Suprapubic skin (tissue), 4 donors: Measurements from ENCODE around the gene CYP2B6. TPM values are rescaled to one million over a fixed set of nuclear protein-coding genes. Genes with fewer than 3 reads are reported as not detected.

Experiments
- DNase-seq, 2 donors: peaks; one replicate each; pipeline ENCODE4 v3.0.0-alpha.2; 2019; ENCODE audit warnings: low spot score in 2 of 2
- H3K27ac ChIP-seq: fragments of 200-600 bp; sonication (generic); one replicate; pipeline ENCODE4 v1.5.1; 2019
- H3K27me3 ChIP-seq: fragments of 200-600 bp; sonication (generic); one replicate; pipeline ENCODE4 v1.5.1; 2019
- H3K36me3 ChIP-seq: fragments of 200-600 bp; sonication (generic); one replicate; pipeline ENCODE4 v1.5.1; 2019
- H3K4me1 ChIP-seq: fragments of 200-600 bp; sonication (generic); one replicate; pipeline ENCODE4 v1.5.1; 2019
- H3K4me3 ChIP-seq: fragments of 200-600 bp; sonication (generic); one replicate; pipeline ENCODE4 v1.5.1; 2019; ENCODE audit warnings: mild to moderate bottlenecking
- H3K9me3 ChIP-seq: fragments of 200-600 bp; sonication (generic); one replicate; pipeline ENCODE4 v1.5.1; 2019
- EP300 ChIP-seq: sonication (generic); formaldehyde crosslinking; IDR thresholded peaks from one replicate; pipeline ENCODE4 v1.6.1; 2017; ENCODE audit warnings: antibody characterized with exemption
- POLR2A ChIP-seq, 2 donors: fragments of 450-650 bp; IDR thresholded peaks; one replicate each; pipeline ENCODE4 v1.6.1; 2017; ENCODE audit warnings: antibody characterized with exemption in 2 of 2, mild to moderate bottlenecking in 2 of 2, moderate library complexity in 2 of 2
- POLR2AphosphoS5 ChIP-seq, 3 donors: sonication (generic); formaldehyde crosslinking; IDR thresholded peaks; one replicate each; pipeline ENCODE4 v1.6.1; 2017; ENCODE audit warnings: antibody characterized with exemption in 3 of 3
- WGBS: methylation state at CpG from one replicate; pipeline ENCODE4 v1.1.5; 2018; 5-methylcytosine and 5-hydroxymethylcytosine counted together
- total RNA-seq, 4 donors: library from RNA; depleted of rRNA; stranded (reverse); fragments of >200 nt; gene quantifications; one replicate each; pipeline ENCODE4 v1.1.0, GENCODE V29; 2016
- TF ChIP-seq, protein P1 (sequence below), 2 donors: fragments of 200-600 bp in 1 of 2; fragments of 450-650 bp in 1 of 2; sonication (generic) in 1 of 2; IDR thresholded peaks; one replicate each; pipeline ENCODE4 v1.5.1; 2016 to 2019; ENCODE audit warnings: antibody characterized with exemption in 2 of 2, mild to moderate bottlenecking in 1 of 2, moderate library complexity in 1 of 2

Gene CYP2B6
- total RNA-seq, 4 donors from 2014 or later, result 0.13 to 4.2 (median 1.0) TPM; not detected in 1

DNA sequence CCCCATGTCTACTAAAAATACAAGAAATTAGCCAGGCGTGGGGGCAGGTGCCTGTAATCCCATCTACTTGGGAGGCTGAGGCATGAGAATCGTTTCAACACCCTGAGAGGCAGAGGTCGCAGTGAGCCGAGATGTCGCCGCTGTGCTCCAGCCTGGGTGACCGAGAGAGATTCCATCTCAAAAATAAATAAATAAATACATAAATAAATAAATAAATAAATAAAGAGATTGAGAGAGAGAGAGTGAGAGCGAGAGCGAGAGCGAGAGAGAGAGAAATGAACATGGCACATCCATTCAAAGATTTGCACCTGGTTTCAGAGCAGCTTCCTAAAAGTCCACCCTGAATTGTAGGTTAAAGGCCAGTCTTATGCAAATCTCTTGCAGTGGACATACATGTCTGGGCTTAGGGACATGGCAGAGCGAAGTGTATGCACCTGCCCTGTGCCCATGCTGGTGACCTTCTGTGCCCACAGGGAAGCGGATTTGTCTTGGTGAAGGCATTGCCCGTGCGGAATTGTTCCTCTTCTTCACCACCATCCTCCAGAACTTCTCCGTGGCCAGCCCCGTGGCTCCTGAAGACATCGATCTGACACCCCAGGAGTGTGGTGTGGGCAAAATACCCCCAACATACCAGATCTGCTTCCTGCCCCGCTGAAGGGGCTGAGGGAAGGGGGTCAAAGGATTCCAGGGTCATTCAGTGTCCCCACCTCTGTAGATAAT is 42.3 kb upstream of the CYP2B6 start:
- 85% methylated on average over 18 of the region's 18 CpGs for WGBS
- Histone ChIP-seq H3K36me3 (no peaks in the 10 kb centered on the region), H3K4me1 (no peaks in the 10 kb centered on the region), H3K27ac (no peak overlapping the region), H3K4me3 (no peak overlapping the region), H3K27me3 (no peaks in the 10 kb centered on the region), H3K9me3 (no peaks in the 10 kb centered on the region)
- DNase-seq, result no peak
- TF ChIP-seq, protein P1, sequence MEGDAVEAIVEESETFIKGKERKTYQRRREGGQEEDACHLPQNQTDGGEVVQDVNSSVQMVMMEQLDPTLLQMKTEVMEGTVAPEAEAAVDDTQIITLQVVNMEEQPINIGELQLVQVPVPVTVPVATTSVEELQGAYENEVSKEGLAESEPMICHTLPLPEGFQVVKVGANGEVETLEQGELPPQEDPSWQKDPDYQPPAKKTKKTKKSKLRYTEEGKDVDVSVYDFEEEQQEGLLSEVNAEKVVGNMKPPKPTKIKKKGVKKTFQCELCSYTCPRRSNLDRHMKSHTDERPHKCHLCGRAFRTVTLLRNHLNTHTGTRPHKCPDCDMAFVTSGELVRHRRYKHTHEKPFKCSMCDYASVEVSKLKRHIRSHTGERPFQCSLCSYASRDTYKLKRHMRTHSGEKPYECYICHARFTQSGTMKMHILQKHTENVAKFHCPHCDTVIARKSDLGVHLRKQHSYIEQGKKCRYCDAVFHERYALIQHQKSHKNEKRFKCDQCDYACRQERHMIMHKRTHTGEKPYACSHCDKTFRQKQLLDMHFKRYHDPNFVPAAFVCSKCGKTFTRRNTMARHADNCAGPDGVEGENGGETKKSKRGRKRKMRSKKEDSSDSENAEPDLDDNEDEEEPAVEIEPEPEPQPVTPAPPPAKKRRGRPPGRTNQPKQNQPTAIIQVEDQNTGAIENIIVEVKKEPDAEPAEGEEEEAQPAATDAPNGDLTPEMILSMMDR (IDR thresholded peaks at IDR 0.05), result no peak
- TF ChIP-seq POLR2AphosphoS5 (IDR thresholded peaks at IDR 0.05), result no peak

DNA sequence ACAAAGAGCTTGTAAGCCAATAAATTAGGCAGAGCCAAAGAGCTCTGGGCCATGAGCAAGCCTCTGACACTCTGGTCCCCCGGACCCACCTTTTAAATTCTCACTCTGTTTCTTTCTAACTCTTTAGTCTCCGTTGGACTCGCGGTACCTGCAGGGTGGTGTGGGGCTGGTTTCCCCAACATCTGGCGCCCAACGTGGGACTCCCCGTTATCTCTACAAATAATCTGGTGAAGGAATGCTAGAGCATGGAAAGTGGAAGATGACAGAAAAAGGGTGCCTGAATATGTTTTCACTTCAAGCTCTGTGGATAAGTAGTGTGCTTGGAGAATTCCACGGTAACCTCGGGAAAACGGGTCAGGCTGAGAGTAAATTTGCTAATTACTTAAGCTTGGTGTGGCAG is 36.5 kb upstream of the CYP2B6 start:
- Histone ChIP-seq H3K9me3 (peaks cover 11% of the 10 kb centered on the region), H3K4me3 (no peak overlapping the region), H3K4me1 (no peaks in the 10 kb centered on the region), H3K27ac (no peak overlapping the region), H3K36me3 (no peaks in the 10 kb centered on the region), H3K27me3 (peaks cover 4% of the 10 kb centered on the region)
- DNase-seq, result no peak
- TF ChIP-seq, protein P1 (IDR thresholded peaks at IDR 0.05), result no peak
- TF ChIP-seq POLR2AphosphoS5 (IDR thresholded peaks at IDR 0.05) (no peak), EP300 (no peak), POLR2A (IDR thresholded peaks at IDR 0.05) (no peak)
- 88% methylated on average over 10 of the region's 10 CpGs for WGBS

GRCh38 chr19:40959338-40959737 is 31.7 kb upstream of the CYP2B6 start:
- peaks cover 13% of the 10 kb centered on the region for H3K27me3 ChIP-seq
- 81% methylated on average over 1 of the region's 1 CpG for WGBS
- TF ChIP-seq, protein P1 (IDR thresholded peaks at IDR 0.05), result no peak
- TF ChIP-seq POLR2AphosphoS5 (IDR thresholded peaks at IDR 0.05) (no peak), EP300 (no peak), POLR2A (IDR thresholded peaks at IDR 0.05) (no peak)

GRCh38 chr19:40960062-40960685 is 30.9 kb upstream of the CYP2B6 start:
- TF ChIP-seq POLR2A (IDR thresholded peaks at IDR 0.05) (no peak), POLR2AphosphoS5 (IDR thresholded peaks at IDR 0.05) (no peak), EP300 (no peak)
- TF ChIP-seq, protein P1 (IDR thresholded peaks at IDR 0.05), result no peak
- no peak for DNase-seq
- no peaks in the 10 kb centered on the region for H3K4me1 ChIP-seq
- H3K4me3 ChIP-seq, result no peak overlapping the region
- peaks cover 13% of the 10 kb centered on the region for H3K27me3 ChIP-seq
- H3K36me3 ChIP-seq, result no peaks in the 10 kb centered on the region
- no peaks in the 10 kb centered on the region for H3K9me3 ChIP-seq
- WGBS, result 19% methylated on average over 1 of the region's 1 CpG
- H3K27ac ChIP-seq, result no peak overlapping the region

More at GRCh38 chr19:40959338-40959737, 31.7 kb upstream of the CYP2B6 start:
- Histone ChIP-seq H3K4me1 (no peaks in the 10 kb centered on the region), H3K4me3 (no peak overlapping the region), H3K9me3 (peaks cover 5% of the 10 kb centered on the region), H3K36me3 (no peaks in the 10 kb centered on the region), H3K27ac (no peak overlapping the region)
- DNase-seq, result no peak

- H3K9me3 ChIP-seq, result no peaks in the 10 kb centered on the region
- H3K36me3 ChIP-seq, result no peaks in the 10 kb centered on the region
- no peak for DNase-seq
- no peak overlapping the region for H3K4me3 ChIP-seq
- no peaks in the 10 kb centered on the region for H3K4me1 ChIP-seq
- no peak overlapping the region for H3K27ac ChIP-seq
- peaks cover 13% of the 10 kb centered on the region for H3K27me3 ChIP-seq
- TF ChIP-seq POLR2A (IDR thresholded peaks at IDR 0.05) (no peak), POLR2AphosphoS5 (IDR thresholded peaks at IDR 0.05) (no peak), EP300 (no peak)
- TF ChIP-seq, protein P1 (IDR thresholded peaks at IDR 0.05), result no peak
Measured at GRCh38 chr19:40960780-40961179, 30.3 kb upstream of the CYP2B6 start.
